GM18868 (cell line): ENCODE measurements around the gene ADAMTS17.

Experiments
- ATAC-seq: cut with Tn5 transposase; IDR thresholded peaks from one replicate; pipeline ENCODE4 v1.9.1; 2021; ENCODE audit warnings: mild to moderate bottlenecking, moderate library complexity; ENCODE audit not compliant: unreplicated experiment

Gene ADAMTS17

DNA sequence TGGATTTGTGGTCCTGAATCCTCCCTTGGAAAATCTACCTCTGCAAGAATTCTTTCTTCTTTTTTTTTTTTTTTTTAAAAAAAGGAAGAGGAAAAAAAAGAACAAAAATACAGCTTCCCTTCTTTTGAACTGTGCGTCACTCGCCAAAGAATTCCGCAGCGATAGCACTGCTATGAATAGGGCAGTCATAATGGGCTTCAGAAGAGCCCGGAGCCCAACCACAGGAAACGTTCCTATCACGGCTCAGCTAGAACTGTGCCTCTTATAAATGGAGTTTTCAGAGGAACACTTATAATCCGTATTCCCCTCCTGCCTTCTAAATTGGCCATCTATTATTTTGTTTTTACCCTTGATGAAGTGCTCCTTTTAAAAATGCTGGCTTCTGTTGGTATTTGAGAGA lies 227.7 kb downstream of the ADAMTS17 start:
- ATAC-seq = no peak

DNA sequence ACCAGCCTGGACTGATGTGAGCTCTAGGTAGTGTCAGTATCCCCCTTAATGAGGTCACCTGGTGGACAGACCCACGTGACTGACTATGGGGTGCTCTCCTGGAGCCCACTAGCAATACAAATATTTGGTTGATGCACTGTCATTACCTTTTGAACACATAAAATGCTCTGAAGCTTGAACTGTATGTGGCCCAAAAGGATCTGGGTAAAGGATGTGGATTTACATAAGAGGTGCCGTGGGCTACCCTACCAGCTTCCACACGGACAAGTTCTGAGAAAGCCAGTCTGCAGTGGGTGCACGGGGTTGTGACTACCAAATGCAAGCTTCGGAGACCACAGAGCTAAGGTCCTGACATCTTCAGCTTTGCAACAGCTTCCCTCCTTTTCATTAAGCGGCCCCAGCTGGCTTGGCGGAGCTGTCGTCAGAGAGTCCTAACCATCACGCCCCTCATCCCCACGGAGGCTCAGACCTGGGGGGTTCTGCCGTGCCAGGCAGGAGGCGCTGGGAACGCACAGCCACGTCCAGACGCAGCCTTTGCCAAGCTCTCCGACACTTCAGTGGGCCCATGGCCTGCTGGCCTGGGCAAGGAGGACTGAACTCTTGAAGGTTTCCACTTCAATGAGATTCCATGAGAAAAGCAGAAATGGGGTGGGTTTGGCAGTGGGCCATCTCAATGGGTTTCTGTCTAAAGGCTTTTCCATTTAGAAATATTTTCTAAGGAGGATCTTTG lies 228.3 kb downstream of the ADAMTS17 start:
- ATAC-seq = no peak

- ATAC-seq = no peak
These were observed 229.0 kb downstream of the ADAMTS17 start for GRCh38 chr15:100112636-100113305.

- no peak for ATAC-seq
These were observed 229.7 kb downstream of the ADAMTS17 start for GRCh38 chr15:100112061-100112420.

GRCh38 chr15:100111125-100112060 lies 230.4 kb downstream of the ADAMTS17 start:
- ATAC-seq = no peak

- no peak for ATAC-seq
These were observed 232.2 kb downstream of the ADAMTS17 start for GRCh38 chr15:100109486-100110035.

DNA sequence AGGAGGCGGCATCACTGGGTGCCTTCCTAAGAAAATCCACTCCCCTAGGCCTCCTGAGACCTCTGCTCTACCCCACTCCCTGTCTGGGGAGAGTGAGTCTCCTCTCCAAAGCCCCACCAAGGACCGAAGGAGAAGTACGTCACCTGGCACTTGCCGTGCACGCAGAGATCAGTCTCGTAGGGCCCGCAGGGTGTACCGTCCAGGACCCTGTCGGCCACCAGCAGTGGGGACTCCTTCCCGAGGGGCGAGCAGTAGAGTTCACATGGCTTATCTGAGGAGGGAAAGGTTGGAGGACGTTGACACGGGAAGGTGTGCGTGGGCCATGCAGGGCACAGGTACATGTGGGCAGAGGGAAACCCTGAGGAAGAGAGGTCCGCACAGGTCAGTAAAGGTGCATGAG lies 232.9 kb downstream of the ADAMTS17 start:
- ATAC-seq = no peak

DNA sequence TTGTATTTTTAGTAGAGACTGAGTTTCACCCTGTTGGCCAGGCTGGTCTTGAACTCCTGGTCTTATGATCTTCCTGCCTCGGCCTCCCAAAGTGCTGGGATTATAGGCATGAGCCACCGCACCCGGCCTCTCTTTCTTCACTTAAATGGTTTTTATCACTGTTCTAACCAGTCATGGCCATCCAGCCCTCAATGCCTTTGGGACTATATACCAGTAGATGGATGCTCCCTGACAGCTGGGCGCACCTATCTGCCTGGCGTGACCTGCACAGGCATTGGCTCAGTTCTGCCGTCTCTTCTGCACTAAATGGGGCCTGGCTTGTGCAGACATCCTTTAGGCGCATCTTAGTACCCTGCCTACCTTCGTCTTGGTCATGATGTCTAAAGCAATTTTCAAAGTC lies 233.4 kb downstream of the ADAMTS17 start:
- ATAC-seq = no peak

DNA sequence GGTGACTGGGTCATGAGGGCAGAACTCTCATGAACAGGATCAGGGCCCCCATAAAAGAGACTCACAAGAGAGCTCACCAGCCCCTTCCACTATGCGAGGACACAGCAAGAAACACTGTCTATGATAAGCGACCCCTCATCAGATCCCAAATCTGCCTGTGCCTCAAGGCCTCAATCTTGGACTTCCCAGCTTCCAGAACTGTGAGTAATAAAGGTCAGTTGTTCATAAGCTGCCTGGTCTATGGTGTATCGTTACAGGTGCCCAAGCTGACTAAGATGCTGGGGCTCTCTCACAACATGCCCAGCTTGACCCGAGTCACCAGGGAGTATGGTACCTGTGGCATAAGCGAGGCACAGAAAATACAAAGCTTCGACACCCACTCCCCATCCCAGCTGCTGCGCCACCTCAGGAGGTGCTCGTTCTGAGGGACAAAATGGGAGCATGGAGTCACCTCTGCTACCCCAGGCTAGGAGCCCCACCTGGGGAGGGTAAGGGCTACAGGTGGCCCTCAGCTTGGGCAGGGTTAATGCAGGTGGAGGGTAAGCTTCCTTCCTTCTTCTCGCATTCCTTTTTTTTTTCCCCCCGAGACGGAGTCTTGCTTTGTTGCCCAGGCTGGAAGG lies 234.1 kb downstream of the ADAMTS17 start:
- no peak for ATAC-seq

GRCh38 chr15:100107151-100107550 lies 234.6 kb downstream of the ADAMTS17 start:
- no peak for ATAC-seq

GRCh38 chr15:100106732-100107131 lies 235.0 kb downstream of the ADAMTS17 start:
- no peak for ATAC-seq

DNA sequence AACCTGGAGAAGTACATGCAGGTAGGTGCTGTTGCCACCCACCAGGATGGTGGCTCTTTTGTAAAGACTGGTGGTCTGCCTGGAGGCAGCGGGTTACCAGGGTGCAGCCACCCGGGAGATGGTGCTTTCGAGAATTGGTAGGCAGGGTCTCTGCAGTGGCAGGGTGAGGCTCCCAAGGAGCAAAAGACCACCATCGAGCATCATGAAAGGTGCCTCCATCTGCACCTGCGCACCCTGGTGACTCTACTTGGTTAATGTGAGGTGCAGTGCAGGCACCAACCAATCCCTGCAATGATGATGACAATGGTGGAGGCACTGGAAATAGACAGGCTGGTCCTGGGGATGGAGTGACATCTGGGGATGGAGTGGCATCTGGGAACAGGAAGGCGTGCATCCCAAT lies 236.7 kb downstream of the ADAMTS17 start:
- ATAC-seq = no peak

GRCh38 chr15:100104245-100104644 lies 237.5 kb downstream of the ADAMTS17 start:
- ATAC-seq = no peak

DNA sequence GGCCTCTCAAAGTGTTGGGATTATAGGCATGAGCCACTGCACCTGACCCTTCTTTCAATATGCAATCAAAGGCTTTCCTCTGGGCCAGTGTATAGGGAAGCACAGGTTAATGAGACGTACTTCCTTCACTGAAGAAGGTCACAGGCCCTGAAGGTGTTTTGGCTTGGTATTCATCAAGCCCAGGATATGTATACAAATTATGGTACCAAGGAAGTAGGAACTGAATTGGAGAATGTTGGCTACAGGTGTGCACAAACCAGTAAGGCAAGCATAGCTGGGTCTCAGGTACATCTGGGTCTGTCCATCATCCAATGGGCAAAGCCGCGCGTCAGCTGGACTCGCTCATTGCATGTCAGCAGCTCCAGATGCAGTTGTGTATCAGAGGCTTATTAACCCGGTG lies 237.9 kb downstream of the ADAMTS17 start:
- ATAC-seq = no peak

DNA sequence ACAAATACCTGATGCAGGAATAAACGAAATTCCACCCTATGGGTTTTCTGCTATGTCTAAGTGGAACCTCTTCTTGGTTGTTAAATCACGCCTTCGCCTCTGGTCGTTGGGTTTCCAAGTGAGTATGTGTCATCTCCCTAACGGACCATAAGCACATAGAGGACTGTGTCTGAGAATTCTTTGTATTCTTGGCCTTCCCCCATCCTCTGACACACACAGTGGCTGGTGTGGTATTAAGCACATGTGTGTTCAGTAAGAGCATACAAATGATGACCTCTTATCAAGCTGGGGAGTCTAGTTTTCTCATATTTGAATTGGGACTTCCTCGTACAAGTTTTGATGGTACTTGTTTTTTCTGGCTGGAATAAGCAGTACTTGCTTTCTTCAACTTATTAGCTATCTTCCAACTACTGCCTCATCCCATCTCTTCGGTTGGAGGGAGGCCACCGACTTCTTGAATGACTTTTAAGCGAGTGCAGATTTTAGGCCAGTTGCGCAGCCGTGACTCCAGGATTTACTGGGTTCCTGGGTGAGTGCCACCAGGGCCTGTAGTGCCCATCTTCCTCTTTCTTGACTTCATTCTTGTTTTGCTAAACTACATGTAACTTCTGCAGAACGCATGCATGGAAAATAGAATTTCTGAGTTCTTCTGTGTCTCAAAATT lies 240.2 kb downstream of the ADAMTS17 start:
- no peak for ATAC-seq

GRCh38 chr15:100100926-100101325 lies 240.8 kb downstream of the ADAMTS17 start:
- no peak for ATAC-seq

DNA sequence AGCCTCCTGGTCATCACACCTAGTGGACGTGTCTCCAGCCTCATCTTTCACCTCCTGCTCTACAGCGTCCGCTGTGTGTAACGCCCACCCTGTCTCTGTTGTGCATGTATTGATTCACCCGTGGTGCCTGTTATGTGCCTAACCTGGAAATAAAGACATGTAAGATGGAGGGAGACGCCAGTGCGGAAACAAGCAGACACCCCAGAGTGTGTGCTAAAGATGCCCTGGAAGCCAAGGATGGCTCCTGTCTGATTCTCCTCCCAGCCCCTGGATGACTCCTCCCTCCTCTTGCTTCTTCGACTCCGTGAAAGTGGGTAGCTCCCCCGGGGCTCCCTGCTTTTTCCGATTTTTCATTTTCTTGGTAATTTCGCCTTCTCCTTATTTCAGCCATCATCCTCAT lies 241.8 kb downstream of the ADAMTS17 start:
- ATAC-seq = no peak

DNA sequence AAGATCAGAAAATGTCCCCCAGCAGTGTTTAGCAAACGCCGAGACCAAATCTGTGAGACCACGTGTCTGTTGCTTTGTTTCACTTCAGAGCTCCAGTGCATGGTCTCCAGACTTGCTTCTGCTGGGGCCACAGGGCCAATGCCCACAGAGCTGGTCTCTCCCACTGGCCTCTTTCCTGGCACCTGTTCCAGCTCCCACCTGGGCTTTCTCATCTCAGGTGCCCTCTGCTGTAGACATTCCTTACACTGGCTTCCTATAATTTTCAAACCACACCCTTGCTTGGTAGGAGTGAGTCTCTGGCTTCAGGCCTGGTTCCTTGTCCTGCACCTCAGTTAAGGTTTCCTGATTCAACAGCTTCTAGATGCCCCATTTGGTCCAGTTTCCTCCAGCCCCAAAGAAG lies 243.1 kb downstream of the ADAMTS17 start:
- ATAC-seq = no peak

DNA sequence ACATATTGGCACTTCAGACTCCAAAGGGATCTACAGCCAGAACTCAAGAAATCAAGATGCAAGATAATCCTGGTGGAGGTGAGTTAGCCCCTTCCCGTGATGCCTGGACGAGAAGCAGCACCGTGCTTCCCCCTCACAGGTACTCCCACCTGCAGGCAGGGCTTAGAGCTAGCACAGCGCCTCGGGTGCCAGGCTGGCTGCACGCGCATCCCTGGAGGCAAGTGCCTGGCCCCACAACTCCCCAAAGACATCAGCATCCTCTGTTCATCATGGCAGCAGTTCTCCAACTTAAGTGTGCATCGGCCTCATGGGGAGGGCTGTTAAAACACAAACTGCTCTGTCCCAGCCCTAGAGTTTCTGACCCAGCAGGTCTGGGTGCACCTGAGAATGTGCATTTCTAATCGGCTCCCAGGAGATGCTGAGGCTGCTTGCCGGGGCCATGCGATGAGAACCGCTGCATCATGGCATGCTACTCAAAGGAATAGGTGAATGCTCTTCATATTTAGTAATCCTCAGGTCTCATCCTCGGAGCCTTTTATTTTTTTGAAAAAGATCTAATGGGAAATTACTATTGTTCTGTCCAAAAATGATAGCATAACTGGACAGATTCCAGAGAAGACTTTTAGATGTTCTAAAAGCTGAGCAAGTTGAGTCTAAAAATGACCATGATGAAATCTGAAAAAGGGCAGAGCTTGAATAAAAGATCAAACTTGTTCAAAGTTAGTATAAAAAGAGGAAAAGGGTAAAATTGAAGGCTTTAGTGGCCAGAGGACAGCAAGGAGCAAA lies 244.2 kb downstream of the ADAMTS17 start:
- ATAC-seq = no peak

- ATAC-seq = no peak
These were observed 245.1 kb downstream of the ADAMTS17 start for GRCh38 chr15:100096700-100097099.
